Mesodermal cell (in vitro differentiated cells): ENCODE measurements around the gene SLC39A9. TPM values are rescaled to one million over a fixed set of nuclear protein-coding genes. Genes with fewer than 3 reads are reported as not detected.

ENCODE experiments used
- H3K27ac ChIP-seq: 2 replicates; pipeline ENCODE4 v1.7.0; 2013; ENCODE audit warnings: mild to moderate bottlenecking, low read depth, low read length, moderate library complexity; ENCODE audit not compliant: severe bottlenecking
- H3K36me3 ChIP-seq: 2 replicates; pipeline ENCODE4 v1.7.1; 2013; ENCODE audit warnings: mild to moderate bottlenecking, low read length, moderate library complexity; ENCODE audit not compliant: control insufficient read depth, insufficient read depth
- H3K4me1 ChIP-seq: one replicate; pipeline ENCODE4 v1.7.1; 2013; ENCODE audit warnings: mild to moderate bottlenecking, low read length; ENCODE audit not compliant: insufficient read depth, control insufficient read depth, poor library complexity, severe bottlenecking
- H3K4me3 ChIP-seq: 2 replicates; pipeline ENCODE4 v1.7.0; 2013; ENCODE audit warnings: low read length, control low read depth, mild to moderate bottlenecking; ENCODE audit not compliant: insufficient read depth, poor library complexity, severe bottlenecking; ENCODE audit errors: extremely low read depth
- H3K9me3 ChIP-seq: 2 replicates; pipeline ENCODE4 v1.7.1; 2013; ENCODE audit warnings: mild to moderate bottlenecking, low read length, moderate library complexity; ENCODE audit not compliant: control insufficient read depth
- WGBS, 2 experiments: methylation state at CpG; one replicate each; pipeline ENCODE4 v1.1.5; 2013; ENCODE audit warnings: missing lambda C conversion rate in 2 of 2; ENCODE audit not compliant: insufficient coverage in 2 of 2; 5-methylcytosine and 5-hydroxymethylcytosine counted together
- polyA plus RNA-seq, 2 experiments: library from polyadenylated mRNA; stranded (reverse); fragments of 50-300 nt; gene quantifications; one replicate each; pipeline ENCODE4 v1.2.3, GENCODE V29; 2013

SLC39A9 gene, protein sequence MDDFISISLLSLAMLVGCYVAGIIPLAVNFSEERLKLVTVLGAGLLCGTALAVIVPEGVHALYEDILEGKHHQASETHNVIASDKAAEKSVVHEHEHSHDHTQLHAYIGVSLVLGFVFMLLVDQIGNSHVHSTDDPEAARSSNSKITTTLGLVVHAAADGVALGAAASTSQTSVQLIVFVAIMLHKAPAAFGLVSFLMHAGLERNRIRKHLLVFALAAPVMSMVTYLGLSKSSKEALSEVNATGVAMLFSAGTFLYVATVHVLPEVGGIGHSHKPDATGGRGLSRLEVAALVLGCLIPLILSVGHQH
- polyA plus RNA-seq (2013, experiment 1 of 2), result 37.7 TPM
- 38.7 TPM for polyA plus RNA-seq (2013, experiment 2 of 2)

DNA sequence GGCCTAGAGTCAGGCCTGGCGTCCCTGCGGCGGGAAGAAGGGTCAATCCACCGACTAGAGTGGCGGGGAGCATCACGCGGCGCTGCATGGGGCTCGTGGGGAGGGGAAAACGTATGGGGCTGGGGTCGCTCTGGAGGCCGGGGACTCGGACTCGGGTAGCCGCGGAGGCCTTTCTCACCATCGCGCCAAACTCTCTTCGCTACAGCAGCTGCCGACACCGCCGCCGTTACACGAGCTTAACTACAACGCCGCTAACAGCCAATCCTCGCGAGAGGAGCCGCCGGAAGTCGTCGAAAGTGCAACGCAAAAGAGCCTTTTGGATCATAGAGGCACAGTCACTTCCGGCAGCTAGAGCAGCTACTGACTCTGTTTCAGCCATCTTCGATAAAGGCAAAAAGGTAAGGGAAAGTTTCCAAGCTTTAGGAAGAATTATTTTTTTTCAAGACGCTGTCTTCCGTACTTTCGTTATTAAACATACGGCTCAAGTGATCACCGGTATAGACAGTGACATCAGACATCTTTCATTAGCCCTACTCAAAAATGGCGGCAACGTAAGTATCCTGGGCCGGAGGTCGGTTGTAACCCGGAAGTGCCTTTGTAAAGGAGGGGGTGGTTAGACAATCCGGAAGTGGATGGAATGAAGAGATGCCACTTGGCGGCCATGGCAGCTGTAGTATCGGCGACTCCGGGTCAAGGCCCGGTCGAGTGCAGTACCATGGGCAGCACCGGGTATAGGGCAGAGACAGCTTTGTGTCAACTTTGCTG is at the start of gene SLC39A9, which contains the start of gene ERH:
SLC39A9 (plus strand) TSS at position 640 of the 765 bp plus-strand sequence. CDS start 678 bp downstream, outside the sequence.
ERH (minus strand) TSS at position 247 of the 765 bp plus-strand sequence; CDS start at position 181, 66 bp downstream.
- Histone ChIP-seq H3K27ac (peak within 1 kb of the TSS; percentile 81), H3K4me1 (peaks cover 10% of the 10 kb centered on the region), H3K9me3 (no peaks in the 10 kb centered on the region), H3K36me3 (peaks cover 39% of the 10 kb centered on the region), H3K4me3 (peak within 1 kb of the TSS; percentile 91)
- 0% methylated on average over 41 to 43 of the region's 53 CpGs for WGBS, 2 experiments

DNA sequence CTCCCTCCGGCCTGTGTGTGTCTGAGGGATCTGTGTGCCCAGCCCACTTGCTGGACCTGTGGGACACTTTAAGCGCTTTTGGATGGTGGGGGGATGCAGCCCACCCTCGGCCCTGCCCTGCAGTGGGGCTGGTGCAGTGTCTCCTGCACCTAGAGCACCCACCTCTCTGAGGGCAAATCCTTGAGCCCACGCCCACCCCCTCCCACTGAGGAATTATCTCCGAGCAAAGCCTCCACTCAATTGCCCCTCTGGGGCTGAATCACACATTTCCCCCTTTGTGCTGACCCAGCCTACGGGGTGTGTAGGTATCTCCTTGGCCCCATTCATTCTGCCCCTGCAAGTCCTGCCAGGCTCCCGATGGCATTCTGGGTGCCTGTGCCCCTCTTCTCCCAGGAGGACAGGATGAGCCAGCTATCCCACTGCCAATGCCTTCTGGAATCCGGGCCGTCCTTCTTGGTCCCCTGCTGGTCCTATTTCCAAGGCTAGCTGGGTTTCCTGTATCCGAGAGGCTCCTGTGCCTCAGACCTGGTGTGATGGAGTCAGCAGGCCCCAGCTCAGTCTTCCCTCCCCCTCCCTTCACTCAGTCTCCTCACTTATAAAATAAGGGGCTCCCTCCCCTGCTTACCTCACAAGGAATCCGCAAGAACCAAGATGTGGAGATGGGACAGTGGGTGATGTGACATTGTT is 49.3 kb upstream of the SLC39A9 start:
- Histone ChIP-seq H3K36me3 (no peaks in the 10 kb centered on the region), H3K4me1 (peaks cover 4% of the 10 kb centered on the region), H3K27ac (no peak overlapping the region), H3K9me3 (no peaks in the 10 kb centered on the region), H3K4me3 (no peak overlapping the region)
- 72 to 84% methylated on average over 7 of the region's 11 CpGs for WGBS, 2 experiments

DNA sequence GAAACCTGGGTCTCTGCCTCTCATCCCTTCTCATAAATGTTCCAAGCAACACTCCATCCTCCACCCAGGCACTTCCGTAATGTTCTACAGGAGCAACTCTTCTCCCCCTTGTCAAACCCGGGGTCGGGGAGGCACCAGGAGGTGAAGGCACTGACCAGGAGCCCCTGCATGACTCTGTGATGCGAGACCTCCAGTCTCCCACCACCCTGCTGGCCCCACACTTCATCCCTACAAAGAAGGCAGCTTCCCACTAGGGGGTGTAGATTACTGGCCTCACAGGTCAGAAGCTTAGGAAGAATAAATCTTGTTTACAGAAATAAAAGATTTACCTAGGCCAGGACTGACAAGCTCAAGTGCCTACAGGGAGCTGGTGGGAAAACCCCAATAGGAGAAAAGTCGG is 47.6 kb upstream of the SLC39A9 start:
- Histone ChIP-seq H3K36me3 (no peaks in the 10 kb centered on the region), H3K9me3 (no peaks in the 10 kb centered on the region), H3K4me3 (no peak overlapping the region), H3K27ac (no peak overlapping the region), H3K4me1 (no peaks in the 10 kb centered on the region)
- WGBS, 2 experiments, result 74 to 88% methylated on average over 2 to 3 of the region's 5 CpGs

DNA sequence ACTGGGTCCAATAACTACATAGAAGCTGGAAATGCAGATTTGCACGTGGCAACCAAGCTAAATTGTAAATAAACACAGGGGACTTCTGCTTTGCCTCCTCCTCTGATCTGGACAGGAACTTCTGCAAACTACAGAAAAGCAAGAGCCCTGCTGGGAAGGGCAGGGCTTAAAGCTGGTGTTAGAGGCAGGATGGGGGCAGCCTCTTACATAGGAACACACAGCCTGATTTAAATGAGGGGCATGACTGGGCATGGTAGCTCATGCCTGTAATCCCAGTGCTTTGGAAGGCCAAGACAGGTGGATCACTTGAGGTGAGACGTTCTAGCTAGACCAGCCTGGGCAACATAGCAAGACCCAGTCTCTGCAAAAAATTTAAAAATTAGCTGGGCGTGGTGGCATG is 47.1 kb upstream of the SLC39A9 start:
- Histone ChIP-seq H3K4me1 (no peaks in the 10 kb centered on the region), H3K9me3 (no peaks in the 10 kb centered on the region), H3K36me3 (no peaks in the 10 kb centered on the region), H3K27ac (no peak overlapping the region), H3K4me3 (no peak overlapping the region)
- 69 to 77% methylated on average over 3 of the region's 3 CpGs for WGBS, 2 experiments

DNA sequence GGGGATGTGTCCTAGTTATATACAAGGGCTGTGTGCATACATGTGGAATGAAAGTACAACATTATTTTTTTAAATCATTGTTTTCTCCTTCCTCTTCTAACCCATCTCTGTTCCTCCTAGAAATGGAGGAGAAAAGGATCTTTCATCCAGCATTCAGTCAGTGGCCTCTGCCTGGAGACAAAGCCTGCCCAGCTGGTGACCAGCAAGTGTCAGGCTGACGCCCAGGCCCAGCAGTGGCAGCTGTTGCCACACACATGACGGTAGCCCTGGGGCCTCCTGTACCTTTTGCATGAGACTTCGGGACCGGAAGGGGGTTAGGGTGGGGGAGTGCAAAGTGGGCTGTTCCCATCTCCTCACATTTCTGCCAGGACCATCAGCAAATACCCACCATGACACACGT is 46.6 kb upstream of the SLC39A9 start:
- H3K4me1 ChIP-seq, result no peaks in the 10 kb centered on the region
- no peak overlapping the region for H3K27ac ChIP-seq
- H3K9me3 ChIP-seq, result no peaks in the 10 kb centered on the region
- H3K36me3 ChIP-seq, result no peaks in the 10 kb centered on the region
- 83% methylated on average over 1 of the region's 5 CpGs for WGBS, 2 experiments
- H3K4me3 ChIP-seq, result no peak overlapping the region

DNA sequence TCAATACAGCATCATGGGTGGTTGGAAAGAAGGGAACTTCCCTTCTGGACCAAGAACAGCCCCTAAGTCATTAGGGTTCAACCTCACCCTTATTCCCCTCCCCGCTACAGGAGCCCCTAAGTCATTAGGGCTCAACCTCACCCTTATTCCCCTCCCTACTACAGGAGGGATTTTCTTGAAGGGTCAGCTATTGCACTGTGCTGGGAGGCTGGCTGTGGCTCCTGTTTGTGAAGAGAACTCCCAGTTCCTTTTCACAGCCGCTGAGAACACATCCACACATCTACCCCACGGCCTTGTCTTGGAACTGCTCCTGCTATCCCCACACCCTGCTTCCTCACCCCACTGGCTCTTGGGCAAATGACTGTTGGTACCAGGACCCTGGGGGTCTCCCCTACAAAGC is 45.3 kb upstream of the SLC39A9 start:
- H3K4me1 ChIP-seq, result no peaks in the 10 kb centered on the region
- no peaks in the 10 kb centered on the region for H3K36me3 ChIP-seq
- WGBS, 2 experiments, result 100% methylated on average over 1 of the region's 3 CpGs
- H3K27ac ChIP-seq, result no peak overlapping the region
- H3K4me3 ChIP-seq, result no peak overlapping the region
- no peaks in the 10 kb centered on the region for H3K9me3 ChIP-seq

DNA sequence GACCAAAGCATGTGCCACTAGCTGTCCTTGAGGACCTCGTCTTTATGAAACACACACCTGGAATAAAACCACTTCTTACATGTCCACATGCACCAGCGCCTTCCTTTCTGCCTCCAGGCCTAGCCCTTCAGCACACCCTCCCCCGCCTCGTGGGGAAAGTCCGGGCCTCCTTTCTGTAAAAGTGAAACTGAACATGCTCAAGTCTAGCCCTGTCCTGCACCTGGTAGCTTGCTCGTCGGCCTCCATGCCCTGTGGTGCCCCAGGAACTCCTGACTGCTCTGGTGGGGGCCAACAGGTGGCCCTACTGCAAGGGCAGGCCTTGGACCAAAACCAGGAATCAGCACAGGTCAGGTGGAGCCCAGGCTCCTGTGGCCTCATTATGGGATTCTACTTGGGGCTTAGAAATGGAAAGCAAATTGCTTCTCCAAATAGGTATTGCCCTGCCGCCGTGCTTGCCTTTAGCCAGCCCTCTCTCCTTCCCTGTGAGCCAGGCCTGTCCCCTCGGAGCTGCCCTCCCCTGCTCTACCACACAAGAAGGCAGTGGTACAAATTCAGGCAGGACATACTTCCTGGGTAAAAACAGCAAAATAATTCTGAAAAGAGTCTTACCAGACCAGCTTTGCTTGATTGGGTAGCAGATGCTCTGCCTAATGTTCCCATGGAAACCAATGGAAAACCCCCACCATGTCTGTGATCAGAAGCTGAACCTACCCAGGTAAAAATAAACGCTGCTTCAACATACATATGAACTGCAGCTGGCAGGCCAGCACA is 43.9 kb upstream of the SLC39A9 start:
- Histone ChIP-seq H3K36me3 (no peaks in the 10 kb centered on the region), H3K4me1 (no peaks in the 10 kb centered on the region), H3K27ac (no peak overlapping the region), H3K4me3 (no peak overlapping the region), H3K9me3 (no peaks in the 10 kb centered on the region)
- WGBS, 2 experiments, result 91 to 92% methylated on average over 9 to 10 of the region's 11 CpGs

DNA sequence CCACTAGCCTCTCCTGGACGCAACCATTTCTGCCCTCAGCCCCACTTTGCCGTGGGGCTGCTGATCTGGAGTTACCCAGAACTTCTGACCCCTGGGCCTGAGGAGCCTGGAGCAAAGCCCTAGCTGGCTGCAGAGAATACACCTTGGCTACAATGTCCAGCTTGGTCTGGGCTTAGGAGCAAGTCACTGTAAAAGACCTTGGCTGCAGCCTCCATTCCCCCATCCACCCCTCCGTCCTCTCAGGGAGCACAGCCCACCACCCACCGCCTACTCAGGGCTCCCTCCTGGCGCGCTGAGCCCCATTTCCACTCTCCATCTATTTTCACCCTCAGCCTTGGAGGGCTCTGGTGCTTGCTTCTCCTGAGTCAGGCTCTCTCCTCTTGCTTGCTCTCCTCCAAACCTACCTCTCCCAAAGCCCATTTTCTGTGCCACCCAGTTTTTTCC is 43.3 kb upstream of the SLC39A9 start:
- no peaks in the 10 kb centered on the region for H3K9me3 ChIP-seq
- H3K27ac ChIP-seq, result no peak overlapping the region
- no peaks in the 10 kb centered on the region for H3K36me3 ChIP-seq
- WGBS, 2 experiments, result 92 to 100% methylated on average over 6 of the region's 6 CpGs
- H3K4me3 ChIP-seq, result no peak overlapping the region
- H3K4me1 ChIP-seq, result no peaks in the 10 kb centered on the region

DNA sequence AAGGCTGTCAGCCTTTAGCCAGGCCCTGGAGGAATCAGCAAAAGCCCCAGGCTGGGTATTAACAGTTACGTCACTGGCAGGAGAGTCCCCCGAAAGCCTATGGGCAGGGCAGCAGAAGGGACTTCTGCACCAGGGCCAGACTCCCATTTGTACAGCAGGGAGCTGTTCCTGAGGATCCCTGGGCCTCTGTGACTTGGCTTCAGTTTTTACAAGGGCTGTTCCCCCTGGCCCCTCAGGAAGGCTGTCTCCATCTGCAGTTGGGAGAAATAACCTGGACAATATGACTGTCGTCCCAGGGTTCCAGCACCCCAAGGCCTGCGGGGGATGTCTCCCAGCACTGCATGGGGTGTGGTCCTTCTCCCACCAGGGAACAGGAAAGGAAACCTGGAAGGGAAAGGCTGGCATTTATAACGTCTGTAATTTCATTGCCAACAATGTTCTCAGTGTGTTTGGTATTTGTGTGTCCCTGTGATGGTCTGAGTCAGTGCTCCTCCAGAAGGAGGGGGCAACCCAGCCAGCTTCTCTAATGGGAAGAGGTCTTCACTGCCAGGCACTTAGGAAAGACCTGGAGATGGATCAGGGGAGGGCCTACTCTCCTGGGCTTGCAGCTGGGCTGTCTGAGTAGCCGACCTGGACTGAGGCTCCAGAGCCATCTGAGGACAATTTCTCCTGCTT is 42.7 kb upstream of the SLC39A9 start:
- H3K4me3 ChIP-seq, result no peak overlapping the region
- WGBS, 2 experiments, result 81 to 88% methylated on average over 6 of the region's 6 CpGs
- H3K9me3 ChIP-seq, result no peaks in the 10 kb centered on the region
- H3K4me1 ChIP-seq, result no peaks in the 10 kb centered on the region
- no peaks in the 10 kb centered on the region for H3K36me3 ChIP-seq
- H3K27ac ChIP-seq, result no peak overlapping the region
